Limb (tissue), 2 donors: ENCODE data around the gene CLASRP.
"Not testable (repeated sequence)": the region's sequence is repeated elsewhere in the genome, so short reads cannot be mapped to it uniquely, and the experiment has no call there.

Experiments
- DNase-seq, 2 donors: peaks; one replicate each; pipeline ENCODE4 v3.0.0-alpha.2; 2016; ENCODE audit errors: extremely low spot score in 2 of 2

Gene CLASRP, protein sequence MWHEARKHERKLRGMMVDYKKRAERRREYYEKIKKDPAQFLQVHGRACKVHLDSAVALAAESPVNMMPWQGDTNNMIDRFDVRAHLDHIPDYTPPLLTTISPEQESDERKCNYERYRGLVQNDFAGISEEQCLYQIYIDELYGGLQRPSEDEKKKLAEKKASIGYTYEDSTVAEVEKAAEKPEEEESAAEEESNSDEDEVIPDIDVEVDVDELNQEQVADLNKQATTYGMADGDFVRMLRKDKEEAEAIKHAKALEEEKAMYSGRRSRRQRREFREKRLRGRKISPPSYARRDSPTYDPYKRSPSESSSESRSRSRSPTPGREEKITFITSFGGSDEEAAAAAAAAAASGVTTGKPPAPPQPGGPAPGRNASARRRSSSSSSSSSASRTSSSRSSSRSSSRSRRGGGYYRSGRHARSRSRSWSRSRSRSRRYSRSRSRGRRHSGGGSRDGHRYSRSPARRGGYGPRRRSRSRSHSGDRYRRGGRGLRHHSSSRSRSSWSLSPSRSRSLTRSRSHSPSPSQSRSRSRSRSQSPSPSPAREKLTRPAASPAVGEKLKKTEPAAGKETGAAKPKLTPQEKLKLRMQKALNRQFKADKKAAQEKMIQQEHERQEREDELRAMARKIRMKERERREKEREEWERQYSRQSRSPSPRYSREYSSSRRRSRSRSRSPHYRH

DNA sequence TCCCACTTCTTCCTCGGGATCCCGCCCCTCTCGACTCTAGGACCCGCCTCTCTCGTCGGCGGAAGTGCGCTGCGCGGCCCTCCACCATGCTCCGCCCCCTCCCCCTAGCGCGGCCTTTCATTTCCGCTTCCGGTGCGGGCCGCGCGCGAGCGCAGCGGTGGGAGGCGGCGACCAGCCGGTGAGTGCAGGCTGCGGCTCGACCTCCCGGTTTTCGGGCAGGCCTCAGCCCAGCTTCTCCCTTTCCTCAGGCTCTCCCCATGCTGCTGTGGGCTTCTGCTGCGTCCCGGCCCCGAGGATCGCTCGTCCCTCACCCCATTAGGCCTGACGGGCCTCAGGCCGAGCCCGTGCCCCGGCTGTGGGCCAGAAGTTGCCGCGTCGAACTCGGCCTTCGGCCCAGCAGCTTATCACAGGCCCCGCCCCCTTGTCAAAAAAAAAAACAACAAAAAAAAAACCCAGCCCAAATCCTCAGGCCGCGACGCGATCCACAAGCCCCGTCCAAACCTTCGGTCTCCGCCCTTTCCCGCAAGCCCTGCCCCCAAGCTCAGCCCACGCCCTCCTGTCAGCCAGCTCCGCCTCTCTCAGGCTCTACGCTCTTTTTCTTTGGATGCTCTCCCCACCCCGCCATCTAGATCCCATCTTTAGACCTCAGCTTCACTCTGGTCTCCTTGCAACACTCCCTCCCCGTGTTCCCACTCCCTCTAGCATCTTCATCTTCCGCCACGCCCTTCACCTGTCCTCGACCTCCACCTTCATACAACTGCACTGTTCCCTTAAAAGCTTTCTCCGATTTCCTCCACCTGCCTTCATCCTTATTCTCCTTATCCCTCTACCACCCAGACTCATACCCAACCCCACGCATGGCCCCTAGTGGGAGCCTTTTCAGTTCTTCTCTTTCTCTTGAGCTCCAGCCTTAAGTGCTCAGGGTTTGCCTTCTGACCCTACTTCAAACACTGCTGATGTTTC is at the start of gene CLASRP:
Gene CLASRP, plus strand, starts transcription at position 115 of the 963 bp plus-strand sequence. CDS start 1,168 bp downstream, outside the sequence.
- DNase-seq = peak; percentile 91 to 94

DNA sequence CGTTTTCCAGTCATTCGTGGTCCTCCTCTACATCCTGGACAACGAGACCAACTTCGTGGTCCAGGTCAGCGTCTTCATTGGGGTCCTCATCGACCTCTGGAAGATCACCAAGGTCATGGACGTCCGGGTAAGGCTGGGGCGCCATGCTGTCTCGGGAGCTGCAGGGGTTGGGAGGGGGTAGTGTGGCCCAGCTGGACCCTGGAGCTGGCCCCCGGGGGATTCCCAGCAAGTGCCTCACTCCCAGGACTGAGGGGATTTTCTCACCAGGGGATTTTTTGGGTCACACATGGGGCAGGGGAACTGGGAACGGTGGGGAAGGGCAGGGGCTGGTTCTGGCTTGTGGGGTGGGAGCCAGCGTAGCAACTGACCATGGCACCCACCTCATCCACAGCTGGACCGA is 48.4 kb upstream of the CLASRP start:
- no peak for DNase-seq

DNA sequence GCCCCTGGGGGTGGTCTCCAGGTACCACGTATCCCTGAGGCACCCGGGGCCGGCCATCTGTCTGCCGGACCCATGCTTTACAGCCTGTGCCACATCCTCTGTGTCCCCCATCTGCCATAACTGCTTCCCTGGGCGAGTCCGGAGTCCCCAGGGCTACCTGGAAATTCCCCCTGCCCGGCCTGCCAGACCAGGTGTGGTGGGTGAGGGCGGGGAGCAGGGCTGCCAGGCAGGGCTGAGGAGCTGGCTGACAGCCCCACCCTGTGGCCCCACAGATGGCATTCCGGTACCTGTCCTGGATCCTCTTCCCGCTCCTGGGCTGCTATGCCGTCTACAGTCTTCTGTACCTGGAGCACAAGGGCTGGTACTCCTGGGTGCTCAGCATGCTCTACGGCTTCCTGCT is 47.9 kb upstream of the CLASRP start:
- no peak for DNase-seq

DNA sequence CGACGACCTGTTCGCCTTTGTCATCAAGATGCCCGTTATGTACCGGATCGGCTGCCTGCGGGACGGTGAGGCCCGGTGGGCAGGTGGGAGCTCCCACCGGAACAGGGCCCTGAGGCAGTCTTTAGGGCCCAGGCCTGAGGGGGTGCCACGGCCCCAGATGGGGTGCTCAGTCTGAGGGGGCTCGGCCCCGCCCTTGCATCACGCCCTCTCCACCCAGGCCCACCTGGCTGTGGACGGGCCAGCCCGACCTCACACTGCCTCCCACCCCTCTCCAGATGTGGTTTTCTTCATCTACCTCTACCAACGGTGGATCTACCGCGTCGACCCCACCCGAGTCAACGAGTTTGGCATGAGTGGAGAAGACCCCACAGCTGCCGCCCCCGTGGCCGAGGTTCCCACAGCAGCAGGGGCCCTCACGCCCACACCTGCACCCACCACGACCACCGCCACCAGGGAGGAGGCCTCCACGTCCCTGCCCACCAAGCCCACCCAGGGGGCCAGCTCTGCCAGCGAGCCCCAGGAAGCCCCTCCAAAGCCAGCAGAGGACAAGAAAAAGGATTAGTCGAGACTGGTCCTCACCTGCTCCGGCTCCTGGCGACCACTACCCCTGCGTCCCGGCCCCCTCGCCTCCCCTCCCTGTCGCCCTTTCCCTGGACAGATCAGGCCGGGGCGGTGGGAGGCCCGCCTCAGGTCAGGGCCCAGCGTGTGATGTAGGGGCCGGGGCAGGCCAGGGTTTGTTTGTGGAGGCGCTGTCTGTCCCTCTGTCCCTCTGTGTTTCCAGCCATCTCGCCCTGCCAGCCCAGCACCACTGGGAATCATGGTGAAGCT is 46.3 kb upstream of the CLASRP start:
- DNase-seq = no peak

DNA sequence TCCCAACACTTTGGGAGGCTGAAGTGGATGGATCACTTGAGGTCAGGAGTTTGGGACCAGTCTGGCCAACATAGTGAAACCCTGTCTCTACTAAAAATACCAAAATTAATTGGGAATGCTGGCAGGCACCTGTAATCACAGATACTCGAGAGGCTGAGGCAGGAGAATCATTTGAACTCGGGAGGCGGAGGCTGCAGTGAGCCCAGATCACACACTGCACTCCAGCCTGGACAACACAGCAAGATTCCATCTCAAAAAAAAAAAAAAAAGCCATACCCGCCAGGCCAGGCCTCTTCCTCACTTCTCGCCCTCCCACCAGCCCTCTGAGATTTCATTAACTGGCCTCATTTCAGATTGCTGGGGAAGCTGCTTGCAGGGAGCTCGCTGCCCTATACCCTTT is 45.3 kb upstream of the CLASRP start:
- no peak for DNase-seq

DNA sequence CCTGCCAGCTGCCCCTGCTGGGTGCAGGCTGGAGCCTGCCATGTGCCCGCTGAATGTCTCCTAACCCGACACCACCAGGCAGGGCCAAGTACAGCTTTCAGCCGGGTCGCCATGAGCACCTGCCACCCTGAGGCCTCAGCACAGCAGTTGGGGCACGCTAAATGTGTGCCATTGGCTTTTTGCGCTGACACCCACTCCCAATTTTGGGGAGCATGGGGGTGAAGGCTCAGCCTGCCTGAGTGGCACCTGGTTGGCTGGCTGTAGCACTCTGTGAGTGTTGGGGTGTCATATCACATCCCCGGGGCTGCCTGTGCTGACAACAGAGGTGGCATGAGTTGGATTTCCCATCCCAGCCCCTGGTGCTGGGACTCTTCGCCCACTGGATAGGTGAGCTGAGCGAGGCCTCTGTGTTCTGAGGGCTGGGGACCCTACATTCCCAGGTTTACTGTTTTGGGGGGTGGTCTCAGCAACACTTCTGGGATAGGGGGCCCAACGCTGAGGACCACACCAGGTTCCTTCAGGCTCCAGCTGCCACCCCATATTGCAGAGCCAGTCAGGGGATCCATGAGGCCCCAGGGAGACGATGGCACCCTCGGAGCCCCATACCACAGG is 44.8 kb upstream of the CLASRP start:
- no peak for DNase-seq

DNA sequence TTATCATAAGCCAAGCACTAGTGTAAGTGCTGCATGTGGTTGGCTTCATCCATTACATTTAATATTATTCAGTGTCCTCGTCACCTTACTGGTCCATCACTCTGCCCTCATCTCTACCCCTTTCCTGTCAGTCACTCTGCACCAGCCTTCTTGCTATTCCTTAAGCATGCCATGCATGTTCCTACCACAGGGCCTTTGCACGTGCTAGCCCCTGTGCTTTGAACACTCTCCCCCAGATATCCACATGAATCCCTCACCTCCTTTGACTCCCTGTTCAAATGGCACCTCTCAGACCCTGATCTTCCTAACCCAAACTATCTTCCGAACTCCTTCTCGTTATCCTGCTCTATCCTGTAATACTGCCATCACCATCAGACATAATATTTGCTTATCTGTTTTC is 40.8 kb upstream of the CLASRP start:
- no peak for DNase-seq

DNA sequence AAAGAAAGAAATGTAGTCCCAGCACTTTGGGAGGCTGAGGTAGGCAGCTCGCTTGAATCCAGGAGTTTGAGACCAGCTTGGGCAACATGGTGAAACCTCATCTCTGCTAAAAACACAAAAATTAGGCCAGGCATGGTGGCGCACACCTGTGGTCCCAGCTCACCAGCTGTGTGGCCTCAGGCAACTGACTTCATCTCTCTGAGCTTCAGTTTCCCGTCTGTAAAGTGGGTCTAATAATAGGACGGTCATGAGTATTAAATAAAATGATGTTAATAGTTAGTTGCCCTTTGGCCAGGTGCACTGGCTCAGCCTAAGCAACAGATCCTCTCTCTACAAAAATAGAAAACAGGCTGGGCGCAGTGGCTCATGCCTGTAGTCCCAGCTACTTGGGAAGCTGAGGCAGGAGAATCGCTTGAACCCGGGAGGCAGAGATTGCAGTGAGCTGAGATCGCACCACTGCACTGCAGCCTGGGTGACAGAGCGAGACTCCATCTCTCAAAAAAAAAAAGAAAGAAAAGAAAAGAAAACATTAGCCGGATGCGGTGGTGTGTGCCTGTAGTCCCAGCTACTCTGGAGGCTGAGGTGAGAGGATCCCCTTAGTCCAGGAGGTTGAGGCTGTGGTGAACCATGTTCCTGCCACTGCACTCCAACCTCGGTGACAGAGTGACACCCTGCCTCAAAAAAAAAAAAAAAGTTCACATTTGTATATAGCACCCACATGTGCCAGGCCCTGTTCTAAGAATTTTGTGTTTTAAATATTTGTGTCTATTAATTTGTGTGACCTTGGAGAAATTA is 39.5 kb upstream of the CLASRP start:
- DNase-seq = not testable (repeated sequence)

DNA sequence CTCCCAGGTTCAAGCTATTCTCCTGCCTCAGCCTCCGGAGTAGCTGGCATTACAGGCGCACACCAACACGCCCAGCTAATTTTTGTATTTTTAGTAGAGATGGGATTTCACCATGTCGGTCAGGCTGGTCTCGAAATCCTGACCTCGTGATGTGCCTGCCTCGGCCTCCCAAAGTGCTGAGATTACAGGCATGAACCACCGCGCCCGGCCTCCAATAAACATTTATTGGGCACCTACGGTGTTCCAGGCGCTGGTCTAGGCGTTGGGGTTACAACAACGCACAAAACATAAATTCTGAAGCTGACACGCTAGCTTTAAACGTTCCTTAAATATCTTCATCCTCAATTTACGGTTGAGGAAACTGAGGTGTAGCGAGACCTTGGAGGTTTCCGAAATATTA is 38.2 kb upstream of the CLASRP start:
- not testable (repeated sequence) for DNase-seq

DNA sequence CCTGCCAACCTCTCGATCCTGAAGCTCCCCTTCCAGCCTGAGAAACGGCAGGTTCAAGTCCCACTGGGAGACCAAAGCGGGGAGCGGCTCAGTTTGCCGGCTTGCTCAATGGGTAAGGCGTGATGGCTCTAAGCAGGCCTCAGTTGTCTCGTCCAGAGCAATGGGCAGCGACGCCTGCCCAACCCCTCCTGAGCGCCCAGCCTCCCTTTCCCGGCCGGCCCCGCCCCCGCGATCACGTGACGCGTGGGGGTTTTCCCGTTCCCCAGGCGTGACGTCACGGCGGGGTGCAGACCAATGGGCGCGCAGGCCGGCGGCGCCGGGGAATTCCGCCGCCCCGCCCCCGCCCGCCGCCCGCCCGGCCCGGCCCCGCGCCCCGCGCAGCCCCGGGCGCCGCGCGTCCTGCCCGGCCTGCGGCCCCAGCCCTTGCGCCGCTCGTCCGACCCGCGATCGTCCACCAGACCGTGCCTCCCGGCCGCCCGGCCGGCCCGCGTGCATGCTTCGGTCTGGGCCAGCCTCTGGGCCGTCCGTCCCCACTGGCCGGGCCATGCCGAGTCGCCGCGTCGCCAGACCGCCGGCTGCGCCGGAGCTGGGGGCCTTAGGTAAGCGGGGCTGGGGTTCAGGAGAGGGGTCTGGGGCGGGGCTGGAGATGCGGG is 37.6 kb upstream of the CLASRP start, which contains the start of gene RELB:
Gene RELB, plus strand, starts transcription at position 378 of the 653 bp plus-strand sequence. Its CDS starts 116 bp downstream, at position 494.
- peak; percentile 88 to 98 for DNase-seq

DNA sequence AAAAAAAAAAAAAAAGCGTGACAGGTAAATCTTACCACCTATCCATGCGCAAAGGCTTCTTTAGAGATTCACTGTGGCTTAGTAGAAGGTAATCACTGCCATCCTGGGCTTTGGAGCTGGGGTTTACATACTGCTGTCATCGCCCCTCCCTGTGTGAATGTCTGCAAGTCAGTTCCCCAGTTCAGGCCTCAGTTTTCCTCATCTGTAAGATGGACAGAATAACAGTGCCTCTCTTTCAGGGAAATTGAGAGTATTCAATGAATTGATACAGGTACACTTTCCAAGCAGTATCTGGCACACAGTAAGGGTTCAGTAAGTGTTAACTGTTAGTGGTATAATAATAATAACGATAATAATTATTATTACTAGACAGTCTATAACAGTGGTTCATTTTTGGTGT is 35.4 kb upstream of the CLASRP start:
- DNase-seq = no peak

DNA sequence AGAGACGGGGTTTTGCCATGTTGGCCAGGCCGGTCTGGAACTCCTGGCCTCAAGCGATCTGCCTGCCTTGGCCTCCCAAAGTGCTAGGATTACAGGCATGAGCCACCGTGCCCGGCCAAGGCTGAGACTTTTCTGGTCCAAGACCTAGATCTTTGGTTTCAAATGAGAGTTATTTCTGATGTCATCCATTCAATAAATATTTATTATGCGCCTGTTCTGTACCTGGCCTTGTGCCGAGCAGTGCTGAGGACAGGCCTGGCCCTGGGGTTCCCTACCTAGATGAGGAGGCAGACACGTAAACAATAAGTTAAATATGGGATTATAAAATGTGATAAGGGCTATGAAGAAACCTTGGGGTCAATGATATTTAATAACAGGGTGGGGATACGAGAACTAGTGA is 33.1 kb upstream of the CLASRP start:
- DNase-seq = no peak

DNA sequence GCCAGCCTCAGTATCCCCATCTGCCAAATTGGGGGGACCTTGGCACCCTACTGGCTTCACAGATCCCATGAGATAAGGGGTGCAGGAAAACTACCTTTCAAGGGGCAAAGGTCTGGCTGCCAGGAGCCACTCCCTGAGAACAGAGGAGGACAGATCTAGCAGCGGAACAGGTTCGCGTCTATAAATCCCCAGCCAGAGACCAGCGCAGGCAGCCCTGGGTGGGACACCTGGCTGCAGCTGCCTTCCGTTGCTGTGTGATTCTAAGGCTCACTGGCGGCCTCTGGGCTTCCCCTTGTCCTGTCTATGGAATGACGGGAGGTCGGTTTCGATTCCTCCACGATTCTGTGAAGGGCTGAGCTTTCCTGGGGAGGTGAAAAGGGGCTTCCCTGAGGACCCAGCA is 30.3 kb upstream of the CLASRP start:
- no peak for DNase-seq

DNA sequence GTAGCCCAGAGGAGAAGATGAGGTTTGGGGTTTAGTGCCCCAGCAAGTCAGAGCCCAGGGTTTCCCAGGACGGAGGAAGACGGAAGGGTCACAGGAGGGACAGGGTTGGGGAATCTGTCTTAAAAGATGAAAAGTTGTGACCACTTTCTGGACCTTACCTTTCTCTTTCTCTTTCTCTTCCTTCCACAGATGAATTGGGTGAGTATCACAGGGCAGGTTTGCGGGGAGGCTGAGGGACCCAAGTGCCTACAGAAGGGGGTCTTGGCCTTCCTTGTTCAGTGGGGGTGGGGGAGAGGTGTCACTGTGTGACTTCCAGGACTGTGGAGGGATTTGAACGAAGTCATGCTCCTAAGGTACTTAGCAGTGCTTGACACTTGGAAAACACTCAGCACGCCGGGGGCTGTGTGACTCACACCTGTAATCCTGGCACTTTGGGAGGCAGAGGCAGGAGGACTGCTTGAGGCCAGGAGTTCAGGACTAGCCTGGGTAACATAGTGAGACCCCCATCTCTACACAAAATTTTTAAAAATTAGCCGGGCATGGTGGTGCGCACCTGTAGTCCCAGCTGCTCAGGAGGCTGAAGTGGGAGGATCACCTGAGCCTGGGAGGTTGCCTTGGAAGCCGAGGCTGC is 29.1 kb upstream of the CLASRP start:
- DNase-seq = no peak

DNA sequence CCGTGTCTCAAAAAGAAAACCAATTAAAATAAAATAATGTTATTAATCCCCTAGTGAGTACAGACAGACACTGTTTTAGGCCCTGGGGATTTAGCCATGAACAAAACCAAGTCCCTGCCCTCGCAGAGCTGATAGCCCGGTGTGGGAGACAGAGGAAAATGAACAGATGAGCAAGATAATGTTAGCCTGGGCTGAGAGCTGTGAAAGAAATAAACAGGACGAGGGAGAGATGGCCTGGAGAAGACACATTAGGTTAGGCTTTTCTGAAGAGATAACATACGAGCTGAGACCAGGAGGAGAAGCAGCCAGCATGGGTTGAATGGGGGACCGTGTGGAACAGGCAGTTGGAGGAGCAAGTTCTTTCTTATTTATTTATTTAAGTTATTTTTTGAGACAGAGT is 28.5 kb upstream of the CLASRP start:
- DNase-seq = no peak

DNA sequence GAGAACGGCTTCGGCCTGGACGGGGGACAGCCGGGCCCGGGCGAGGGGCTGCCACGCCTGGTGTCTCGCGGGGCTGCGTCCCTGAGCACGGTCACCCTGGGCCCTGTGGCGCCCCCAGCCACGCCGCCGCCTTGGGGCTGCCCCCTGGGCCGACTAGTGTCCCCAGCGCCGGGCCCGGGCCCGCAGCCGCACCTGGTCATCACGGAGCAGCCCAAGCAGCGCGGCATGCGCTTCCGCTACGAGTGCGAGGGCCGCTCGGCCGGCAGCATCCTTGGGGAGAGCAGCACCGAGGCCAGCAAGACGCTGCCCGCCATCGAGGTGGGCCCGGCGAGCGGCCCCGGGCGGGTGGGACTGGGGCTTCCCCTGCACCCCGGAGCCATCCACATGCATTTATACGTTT is 26.9 kb upstream of the CLASRP start:
- no peak for DNase-seq

DNA sequence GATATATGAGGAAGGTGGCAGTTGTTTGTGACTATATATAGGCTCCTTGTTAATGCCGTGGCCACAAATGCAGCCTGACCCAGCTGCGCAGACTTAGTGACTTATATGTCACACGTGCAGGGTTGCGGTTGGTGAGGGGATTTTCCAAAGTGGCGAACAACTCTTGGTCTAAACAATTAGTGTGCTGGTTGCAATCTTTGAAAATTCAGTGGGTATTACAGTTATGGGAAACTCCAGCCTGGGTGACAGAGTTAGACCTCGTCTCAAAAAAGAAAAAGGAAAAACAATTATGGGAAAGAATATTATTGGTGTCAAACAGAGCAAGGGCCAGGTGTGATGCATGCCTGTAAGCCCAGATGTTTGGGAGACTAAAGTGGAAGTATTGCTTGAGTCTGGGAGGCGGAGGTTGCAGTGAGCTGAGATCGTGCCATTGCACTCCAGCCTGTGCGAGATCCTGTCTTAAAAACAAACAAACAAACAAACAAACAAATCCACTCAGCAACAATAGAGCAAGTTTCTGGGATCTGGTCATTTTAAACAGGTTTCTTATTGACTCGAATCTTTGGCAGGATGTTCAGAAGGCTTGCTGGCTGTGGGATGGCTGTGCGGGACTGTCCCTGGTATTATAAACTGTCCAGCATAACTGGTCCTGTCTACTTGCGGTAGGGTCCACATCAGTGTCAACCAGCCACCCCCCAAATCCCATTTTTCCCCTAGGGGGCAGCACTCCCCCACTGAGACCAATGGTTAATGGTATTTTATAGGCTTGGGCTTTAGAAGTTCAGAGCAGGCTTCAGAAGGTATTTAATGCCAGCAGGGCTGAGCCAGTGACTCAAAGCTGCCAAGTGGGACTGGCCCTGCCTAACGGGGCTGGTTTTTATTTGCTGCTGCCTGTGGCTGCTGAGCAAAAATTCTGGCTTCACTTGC is 22.2 kb upstream of the CLASRP start:
- peak; percentile 24 to 76 for DNase-seq
